Fibroblast of mammary gland (primary cell): ENCODE results near the gene MRPL2.

Experiments used
- DNase-seq: peaks from one replicate; pipeline ENCODE4 v3.0.0-alpha.2; 2010; ENCODE audit warnings: low read depth
- H3K4me3 ChIP-seq: 2 replicates; pipeline ENCODE4 v1.5.1; 2011; ENCODE audit warnings: low read depth, mild to moderate bottlenecking, low read length, moderate library complexity; ENCODE audit not compliant: control insufficient read depth
- TF ChIP-seq, protein P1 (sequence below): conservative IDR thresholded peaks from 2 replicates; pipeline ENCODE4 v1.5.1; 2011; ENCODE audit warnings: low read depth, low read length, inconsistent platforms; ENCODE audit not compliant: control insufficient read depth, insufficient read depth

The MRPL2 gene

DNA sequence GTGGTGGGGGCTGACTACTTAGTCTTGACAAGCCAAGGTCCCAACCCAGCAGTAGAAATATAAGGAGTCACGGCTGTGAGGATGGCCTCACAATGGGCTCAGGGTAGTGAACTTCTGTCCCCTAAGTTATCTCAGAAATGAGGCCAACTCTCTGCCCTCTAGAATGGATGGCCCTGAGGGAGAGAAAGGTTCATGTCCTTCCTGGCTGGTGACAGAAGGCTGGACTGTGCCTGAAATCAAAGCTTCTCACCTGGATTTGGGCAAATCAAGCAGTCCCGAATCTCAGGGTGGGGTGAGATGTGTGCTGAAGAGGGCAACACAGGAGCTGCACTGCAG lies 25.1 kb downstream of the MRPL2 start:
- H3K4me3 ChIP-seq: no peak overlapping the region
- TF ChIP-seq, protein P1, sequence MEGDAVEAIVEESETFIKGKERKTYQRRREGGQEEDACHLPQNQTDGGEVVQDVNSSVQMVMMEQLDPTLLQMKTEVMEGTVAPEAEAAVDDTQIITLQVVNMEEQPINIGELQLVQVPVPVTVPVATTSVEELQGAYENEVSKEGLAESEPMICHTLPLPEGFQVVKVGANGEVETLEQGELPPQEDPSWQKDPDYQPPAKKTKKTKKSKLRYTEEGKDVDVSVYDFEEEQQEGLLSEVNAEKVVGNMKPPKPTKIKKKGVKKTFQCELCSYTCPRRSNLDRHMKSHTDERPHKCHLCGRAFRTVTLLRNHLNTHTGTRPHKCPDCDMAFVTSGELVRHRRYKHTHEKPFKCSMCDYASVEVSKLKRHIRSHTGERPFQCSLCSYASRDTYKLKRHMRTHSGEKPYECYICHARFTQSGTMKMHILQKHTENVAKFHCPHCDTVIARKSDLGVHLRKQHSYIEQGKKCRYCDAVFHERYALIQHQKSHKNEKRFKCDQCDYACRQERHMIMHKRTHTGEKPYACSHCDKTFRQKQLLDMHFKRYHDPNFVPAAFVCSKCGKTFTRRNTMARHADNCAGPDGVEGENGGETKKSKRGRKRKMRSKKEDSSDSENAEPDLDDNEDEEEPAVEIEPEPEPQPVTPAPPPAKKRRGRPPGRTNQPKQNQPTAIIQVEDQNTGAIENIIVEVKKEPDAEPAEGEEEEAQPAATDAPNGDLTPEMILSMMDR: no peak
- no peak for DNase-seq

DNA sequence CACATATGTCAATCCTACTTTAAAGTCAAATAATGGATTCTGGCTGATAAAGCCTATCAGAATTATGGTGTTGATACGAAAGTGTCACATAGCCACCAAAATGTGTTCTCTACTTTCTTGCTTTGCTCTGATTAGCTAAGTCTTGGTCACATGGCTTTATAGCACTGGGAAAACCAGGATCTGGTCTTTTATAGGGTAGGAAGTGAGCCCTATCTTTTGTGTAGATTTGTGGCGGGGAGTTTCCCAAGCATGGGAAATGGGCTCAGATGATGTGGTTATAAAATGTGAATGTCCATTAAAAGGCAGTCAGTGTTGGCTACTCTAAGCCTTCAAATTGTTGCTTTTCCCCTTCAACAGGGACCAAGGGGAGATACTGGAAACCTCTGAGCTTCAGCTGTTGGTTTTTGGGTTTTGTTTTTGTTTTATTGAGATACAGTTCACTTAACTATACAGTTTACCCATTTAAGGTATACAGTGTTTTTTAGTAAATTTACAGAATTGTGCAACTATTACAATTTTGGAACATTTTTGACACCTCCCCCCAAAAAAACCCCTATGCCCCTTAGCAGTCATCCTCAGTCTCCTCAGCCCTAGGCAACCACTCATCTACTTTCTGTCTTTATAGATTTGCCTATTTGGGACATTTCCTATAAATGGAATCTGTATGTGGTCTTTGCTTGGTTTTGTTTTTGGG lies 25.6 kb downstream of the MRPL2 start:
- TF ChIP-seq, protein P1: no peak
- no peak for DNase-seq
- no peak overlapping the region for H3K4me3 ChIP-seq

DNA sequence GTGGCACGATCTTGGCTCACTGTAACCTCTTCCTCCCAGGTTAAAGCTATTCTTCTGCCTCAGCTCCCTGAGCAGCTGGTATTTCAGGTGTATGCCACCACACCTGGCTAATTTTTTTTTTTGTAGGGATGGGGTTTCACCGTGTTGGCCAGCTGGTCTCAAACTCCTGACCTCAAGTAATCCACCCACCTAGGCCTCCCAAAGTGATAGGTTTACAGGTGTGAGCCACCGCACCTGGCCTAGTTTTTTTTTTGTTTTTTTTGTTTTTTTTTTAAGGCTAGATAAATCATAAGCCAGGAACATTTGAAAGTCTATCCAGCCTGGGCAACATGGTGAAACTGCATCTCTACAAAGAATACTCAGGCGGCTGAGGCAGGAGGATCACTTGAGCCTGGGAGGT lies 26.9 kb downstream of the MRPL2 start:
- no peak for DNase-seq
- TF ChIP-seq, protein P1: no peak
- H3K4me3 ChIP-seq: no peak overlapping the region

DNA sequence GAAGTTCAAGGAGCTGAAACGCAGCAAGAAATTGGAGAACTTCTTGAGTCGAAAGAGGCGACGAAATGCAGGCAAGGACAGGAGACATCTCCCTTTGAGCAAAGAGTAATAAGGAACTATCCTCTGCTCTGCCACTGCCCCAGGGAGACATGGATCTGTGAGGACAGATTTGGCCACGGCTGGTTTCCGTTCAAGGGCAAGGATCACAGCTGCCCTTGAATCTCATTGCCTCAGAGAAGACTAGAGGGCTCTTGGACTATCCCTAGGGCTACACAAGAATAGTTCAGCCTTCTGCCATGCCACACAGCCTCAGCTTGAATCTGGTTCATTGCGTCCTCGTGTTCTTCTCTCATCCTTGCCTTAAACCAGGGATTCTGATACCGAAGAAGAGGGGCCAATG lies 30.1 kb downstream of the MRPL2 start:
- H3K4me3 ChIP-seq: no peak overlapping the region
- no peak for DNase-seq
- TF ChIP-seq, protein P1: no peak

DNA sequence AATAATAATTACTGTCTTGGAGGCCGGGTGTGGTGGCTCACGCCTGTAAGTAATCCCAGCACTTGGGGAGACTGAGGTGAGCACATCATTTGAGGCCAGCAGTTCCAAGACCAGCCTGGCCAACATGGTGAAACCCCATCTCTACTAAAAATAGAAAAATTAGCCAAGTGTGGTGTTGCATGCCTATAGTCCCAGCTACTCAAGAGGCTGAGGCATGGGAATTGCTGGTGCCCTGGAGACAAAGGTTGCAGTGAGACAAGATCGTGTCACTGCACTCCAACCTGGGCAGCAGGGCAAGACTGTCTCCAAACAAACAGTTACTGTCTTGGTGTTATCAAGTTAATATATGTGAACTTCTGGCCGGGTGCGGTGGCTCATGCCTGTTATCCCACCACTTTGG lies 32.9 kb downstream of the MRPL2 start:
- TF ChIP-seq, protein P1: no peak
- no peak for DNase-seq

DNA sequence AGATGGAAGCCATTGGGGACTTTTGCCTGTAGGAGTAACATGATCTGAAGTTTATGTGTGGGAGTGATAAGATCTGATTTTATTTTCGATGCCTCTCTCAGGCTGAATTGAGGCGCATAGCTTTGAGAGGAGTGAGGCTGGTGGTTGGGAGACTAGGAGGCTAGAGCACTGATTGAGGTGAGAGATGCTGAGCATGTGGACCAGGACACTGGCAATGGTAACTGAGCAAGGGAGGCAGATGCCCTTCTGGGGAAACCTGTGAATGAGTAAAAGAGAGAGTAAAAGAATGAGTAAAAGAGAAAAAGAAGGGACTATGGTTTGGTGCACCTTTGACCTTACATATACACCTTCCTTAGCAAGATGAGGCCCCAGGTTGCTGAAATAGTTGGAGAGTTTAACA lies 34.8 kb downstream of the MRPL2 start:
- no peak for DNase-seq
- H3K4me3 ChIP-seq: no peak overlapping the region
- TF ChIP-seq, protein P1: no peak

More for the DNA sequence above, 32.9 kb downstream of the MRPL2 start:
- no peak overlapping the region for H3K4me3 ChIP-seq
